HG03175 (cell line): ENCODE results near the gene OSBPL10.
A peak's percentile ranks its signal among the peaks of the same experiment; 100 is the strongest.

Experiments
- ATAC-seq: cut with Tn5 transposase; IDR thresholded peaks from one replicate; pipeline ENCODE4 v1.9.1; 2021; ENCODE audit warnings: mild to moderate bottlenecking, moderate library complexity; ENCODE audit not compliant: unreplicated experiment

Gene OSBPL10

DNA sequence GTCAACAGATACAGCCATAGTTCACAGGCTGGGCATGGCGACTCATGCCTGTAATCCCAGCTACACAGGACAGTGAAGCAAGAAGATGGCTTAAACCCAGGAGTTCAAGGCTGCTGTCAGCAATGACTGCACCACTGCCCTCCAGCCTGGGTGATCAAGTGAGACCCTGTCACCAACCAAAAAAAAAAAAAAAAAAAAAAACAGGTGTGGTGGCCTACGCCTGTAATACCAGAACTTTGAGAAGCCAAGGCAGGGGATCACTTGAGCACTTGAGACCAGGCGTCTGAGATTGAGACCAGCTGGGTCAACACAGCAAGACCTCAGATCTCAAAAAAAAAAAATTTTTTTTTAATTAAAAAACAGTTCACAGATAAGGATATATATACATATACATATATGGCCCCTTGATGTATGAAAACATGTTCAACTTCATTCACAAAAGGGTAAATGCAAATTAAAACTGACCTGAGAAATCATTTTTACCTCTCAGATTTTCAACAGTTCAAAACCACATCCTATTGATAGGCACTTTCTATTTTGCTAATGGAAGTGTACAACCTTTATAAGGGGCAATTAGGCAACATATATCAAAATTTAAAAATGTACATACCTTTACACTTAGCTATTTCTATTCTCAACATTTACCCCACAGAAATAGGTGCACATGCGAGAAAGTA, 51.1 kb downstream of the OSBPL10 start:
- ATAC-seq, result no peak

DNA sequence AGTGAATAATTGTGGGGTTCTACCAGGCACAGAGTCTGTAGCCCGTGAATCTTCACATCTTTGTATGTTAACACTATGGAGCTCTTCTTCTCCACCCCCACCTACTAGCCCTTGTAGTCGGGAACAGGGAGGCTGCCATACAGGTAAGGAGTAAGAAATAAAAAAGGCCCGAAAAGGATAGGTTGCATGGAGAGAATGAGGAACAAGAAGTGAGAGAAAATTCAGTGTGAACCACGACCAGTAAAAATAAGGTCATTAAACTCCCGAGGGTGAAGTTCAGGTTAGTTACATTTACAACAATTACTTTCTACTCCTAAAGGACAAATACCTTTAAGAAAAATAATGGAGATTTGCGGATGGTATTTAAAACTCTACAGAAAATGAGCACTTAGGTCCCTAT, 53.3 kb downstream of the OSBPL10 start:
- no peak for ATAC-seq

- ATAC-seq, result no peak
Observed at GRCh38 chr3:31926543-31926942, 54.5 kb downstream of the OSBPL10 start.

- ATAC-seq, result no peak
Observed at GRCh38 chr3:31925271-31925630, 55.8 kb downstream of the OSBPL10 start.

GRCh38 chr3:31924610-31925270, 56.3 kb downstream of the OSBPL10 start:
- ATAC-seq, result no peak

GRCh38 chr3:31922962-31923361, 58.1 kb downstream of the OSBPL10 start:
- ATAC-seq, result no peak

DNA sequence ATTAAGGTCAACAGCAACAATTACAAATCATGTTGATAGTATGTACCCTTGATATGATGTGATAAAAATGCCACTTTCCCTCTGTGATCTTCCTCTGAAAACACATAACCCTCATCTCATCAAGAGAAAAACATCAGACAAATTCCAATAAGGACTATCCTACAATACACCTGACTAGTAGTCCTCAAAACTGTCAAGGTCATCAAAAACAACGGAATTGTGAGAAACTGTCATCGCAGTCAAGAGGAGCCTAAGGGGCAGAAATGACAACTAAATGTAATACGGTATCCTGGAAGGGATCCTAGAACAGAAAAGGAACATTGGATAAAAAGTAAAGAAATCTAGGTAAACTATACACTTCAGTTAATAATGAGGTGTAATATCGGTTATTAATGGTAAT, 59.2 kb downstream of the OSBPL10 start:
- no peak for ATAC-seq

DNA sequence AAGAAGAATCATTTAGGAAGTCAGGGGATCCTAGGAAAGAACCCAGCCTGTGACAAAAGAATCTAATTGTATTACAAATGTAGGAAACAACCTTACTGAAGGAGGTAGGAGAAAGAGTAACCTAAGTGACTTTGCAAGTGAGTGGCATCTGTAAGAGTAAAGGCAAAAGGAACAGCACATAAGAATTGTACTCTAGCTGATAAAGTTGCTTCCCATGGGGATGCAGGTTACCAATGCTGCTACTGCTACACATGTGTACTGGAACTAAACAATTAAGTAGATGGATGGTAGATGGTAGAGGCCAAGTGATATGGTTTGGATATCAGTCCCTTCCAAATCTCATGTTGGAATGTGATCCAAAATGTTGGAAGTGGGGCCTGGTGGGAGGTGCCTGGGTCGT, 60.8 kb downstream of the OSBPL10 start:
- ATAC-seq, result no peak

- no peak for ATAC-seq
Observed at GRCh38 chr3:31919528-31919927, 61.5 kb downstream of the OSBPL10 start.

DNA sequence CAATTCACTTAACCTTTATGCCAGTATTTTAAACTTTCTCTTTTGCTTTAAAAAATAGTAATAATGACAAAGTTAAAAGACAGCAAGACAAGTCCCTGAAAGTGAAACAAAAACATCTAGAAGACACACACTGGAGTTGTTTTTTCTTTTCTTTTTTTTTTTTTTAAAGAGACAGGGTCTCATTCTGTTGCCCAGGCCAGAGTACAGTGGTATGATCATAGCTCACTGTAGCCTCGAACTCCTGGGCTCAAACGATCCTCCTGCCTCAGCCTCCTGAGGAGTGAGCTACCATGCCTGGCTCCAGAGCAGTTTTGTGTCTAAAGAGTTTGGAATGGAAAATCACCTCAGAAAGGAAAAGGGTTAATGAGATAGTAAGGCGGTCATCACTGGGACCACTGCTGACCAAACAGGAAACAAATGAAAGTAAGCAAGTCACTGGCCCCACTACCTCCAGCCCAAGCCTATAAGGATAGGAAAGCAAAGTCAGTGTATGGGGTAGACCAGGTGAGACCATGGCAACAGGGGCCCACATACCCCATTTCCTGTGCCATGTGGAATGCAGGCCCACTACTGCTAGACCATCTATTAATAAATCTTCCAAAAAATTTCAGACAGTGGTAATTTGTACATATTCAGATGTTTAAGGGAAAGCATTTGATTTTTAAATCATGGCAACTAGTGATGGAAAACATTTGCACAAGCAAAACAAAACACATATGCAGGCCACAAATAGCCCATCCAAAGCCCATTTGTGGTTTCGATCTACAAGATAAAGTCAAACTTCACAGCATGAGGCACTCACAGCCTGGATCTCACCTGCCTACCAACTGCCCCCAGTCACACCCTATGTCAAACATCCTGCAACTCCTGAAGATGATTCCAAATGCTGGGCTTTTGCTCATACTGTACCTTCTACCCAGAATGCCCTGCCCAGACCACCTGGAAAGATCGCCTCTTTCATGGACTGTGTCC, 62.6 kb downstream of the OSBPL10 start:
- peak; percentile 81 for ATAC-seq

DNA sequence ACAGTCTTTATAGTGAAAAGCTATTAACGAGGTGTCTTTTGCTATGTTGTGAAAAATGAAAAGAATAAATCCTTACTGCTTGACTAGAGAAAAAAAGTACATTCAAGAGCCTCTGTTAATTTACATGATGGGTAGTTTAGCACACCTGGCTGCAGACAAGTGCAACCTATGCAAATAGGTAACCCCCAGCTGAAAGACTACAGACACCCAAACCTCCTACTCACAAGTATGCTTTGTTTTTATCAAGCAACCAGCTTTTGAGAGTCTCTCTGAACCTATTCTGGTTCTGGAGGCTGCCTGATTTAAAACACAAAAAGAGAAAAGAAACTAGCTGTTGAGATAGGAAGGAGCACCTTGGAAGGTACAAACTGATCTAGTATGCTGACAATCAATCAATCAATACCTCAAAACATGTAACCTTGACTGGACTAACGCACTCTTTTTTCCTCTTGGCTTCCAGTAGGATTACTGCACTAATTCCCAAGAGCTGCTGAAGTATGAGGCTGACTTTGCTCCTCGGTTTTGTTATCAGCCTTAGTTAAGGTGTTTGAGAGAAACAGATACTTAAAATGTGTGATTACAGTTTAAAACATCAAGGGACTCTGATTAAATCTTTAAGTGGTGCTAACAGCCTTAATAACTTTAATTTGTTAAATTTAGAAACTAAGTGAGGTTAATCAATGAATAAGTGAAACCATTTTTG, 63.6 kb downstream of the OSBPL10 start:
- peak; percentile 61 for ATAC-seq

DNA sequence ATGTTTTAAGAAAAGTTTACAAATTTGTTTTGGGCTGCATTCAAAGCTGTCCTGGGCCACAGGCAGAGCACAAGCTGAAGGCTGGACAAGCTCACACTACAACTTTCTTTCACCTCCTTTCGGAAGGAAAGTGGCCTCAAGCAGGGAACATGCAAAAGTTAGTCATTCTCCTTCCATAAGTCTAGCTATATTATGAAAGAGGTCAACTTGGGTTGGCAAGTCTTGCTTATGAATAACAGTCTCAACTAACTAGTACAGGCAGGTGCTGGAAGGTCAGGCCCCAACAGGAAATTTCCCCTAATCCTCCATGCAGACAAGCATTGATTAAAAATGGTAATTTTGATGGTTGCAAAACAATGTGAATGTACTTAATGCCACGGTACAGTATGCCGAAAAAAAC, 69.4 kb downstream of the OSBPL10 start:
- ATAC-seq, result no peak

DNA sequence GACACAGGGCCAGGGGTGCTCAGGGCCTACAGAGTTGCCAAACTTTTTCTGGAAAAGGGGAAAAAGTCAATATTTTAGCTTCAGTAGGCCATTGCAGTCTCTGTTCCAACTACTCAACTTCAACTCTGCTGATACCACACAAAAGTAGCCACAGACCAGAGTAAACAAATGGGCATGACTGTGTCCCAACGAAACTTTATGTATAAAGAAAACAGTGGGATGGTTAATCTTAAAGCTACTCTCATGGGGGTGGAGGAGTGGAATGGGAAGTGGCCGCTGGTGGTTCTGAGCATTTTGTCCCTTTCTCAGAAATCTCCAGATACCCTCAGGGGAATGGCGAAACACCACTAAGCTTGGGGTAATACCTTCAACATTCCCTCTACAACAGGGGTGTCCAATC, 69.9 kb downstream of the OSBPL10 start:
- no peak for ATAC-seq

- no peak for ATAC-seq
Observed at GRCh38 chr3:31909455-31909854, 71.6 kb downstream of the OSBPL10 start.

GRCh38 chr3:31908391-31909097, 72.5 kb downstream of the OSBPL10 start:
- ATAC-seq, result peak; percentile 87

GRCh38 chr3:31906182-31906581, 74.9 kb downstream of the OSBPL10 start:
- no peak for ATAC-seq

- no peak for ATAC-seq
Observed at GRCh38 chr3:31903686-31904431, 77.2 kb downstream of the OSBPL10 start.

- no peak for ATAC-seq
Observed at GRCh38 chr3:31900583-31900982, 80.5 kb downstream of the OSBPL10 start.

DNA sequence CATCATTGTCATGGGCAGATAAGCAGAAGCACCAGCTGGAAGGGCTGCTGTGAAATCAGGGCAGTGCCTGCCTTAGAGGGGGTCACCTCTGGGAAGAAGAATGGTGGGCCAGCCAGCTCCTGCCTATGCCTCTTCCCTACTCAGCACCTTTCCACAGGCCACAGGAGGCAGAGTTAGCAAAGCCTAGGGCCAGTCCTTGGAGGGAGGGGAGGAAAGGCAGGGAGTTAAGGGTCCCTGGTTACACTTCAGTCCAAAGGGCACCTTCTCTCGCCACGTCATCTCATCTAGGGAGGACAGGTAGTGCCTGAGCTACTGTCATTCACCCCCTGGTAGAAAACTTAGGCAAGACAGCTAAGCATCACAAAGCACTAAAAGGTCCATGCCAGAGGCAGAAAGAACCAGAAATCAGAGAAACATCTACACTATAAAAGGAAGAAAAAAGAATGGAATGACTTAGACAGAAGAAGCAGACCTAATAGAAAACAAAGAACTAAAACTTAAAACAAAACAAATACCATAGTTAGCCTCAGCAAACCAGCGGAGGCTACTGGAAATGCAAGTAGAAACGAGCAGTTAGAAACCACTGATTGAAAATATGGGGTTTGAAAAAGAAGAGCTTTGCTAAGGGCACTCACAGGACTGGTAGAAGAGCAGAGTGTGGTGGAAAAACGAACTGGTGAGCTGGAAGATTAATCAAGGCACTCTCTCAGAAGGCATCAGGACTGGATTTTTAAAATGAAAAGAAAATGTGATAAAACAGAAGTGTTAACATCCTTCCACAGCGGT, 84.2 kb downstream of the OSBPL10 start:
- no peak for ATAC-seq
